ENCODE measurements around the gene CXorf58.

- TF ChIP-seq CTCF (IDR thresholded peaks at IDR 0.05) (no peak), POLR2A (IDR thresholded peaks at IDR 0.05) (no peak), POLR2AphosphoS5 (IDR thresholded peaks at IDR 0.05) (no peak)
Measured at GRCh38 chrX:23926015-23926414, 18.2 kb downstream of the CXorf58 start.
